GM08714 (cell line): ENCODE measurements around the gene JAG1.
A peak's percentile ranks its signal among the peaks of the same experiment; 100 is the strongest.

Experiments
- H3K4me3 ChIP-seq: fragments of 200-500 bp; sonication (Bioruptor generic); 2 replicates; pipeline ENCODE4 v1.5.1; 2014; ENCODE audit warnings: mild to moderate bottlenecking, low read length, inconsistent platforms
- ZNF274 ChIP-seq: IDR thresholded peaks from 2 replicates; pipeline ENCODE4 v1.6.1; 2012; ENCODE audit warnings: mild to moderate bottlenecking, low read depth, low read length

JAG1 gene

DNA sequence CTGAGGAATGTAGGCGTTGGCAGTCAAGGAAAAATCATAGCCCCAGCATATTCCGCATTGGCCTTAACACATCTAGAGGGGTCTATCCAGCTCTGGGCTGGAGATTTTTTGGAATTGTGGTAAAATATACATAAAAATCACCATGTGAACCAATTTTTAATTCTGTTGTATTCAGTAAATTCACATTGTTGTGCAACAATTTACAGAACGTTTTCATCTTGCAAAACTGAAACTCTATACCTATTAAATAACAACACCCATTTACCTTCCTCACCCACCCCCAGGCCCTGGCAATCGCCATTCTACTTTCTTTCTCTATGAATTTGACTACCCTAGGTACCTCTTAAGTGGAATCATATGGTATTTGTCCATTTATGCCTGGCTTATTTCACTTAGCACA is 6.8 kb upstream of the JAG1 start:
- H3K4me3 ChIP-seq: no peak overlapping the region

DNA sequence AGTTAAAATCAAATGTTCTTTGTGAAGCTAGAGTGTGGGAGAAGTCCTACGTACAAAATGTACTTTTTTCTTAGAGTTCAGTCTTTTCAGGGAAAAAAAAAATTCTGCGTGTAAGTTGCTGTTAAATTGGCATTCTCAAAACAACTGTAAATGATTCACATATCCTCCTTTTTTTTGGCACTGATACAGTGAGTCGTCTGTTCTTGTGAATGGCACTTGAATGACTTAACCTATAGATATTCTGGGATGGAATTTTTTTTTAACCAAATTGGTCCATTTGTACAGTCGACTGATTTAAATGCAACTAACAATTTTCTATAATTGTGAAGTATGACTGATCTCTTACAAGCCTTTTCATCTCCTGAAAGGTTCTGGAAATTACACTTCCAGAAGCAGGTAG is 5.5 kb upstream of the JAG1 start:
- TF ChIP-seq ZNF274: no peak
- H3K4me3 ChIP-seq: no peak overlapping the region

More for the DNA sequence above, 6.8 kb upstream of the JAG1 start:
- no peak for TF ChIP-seq ZNF274

DNA sequence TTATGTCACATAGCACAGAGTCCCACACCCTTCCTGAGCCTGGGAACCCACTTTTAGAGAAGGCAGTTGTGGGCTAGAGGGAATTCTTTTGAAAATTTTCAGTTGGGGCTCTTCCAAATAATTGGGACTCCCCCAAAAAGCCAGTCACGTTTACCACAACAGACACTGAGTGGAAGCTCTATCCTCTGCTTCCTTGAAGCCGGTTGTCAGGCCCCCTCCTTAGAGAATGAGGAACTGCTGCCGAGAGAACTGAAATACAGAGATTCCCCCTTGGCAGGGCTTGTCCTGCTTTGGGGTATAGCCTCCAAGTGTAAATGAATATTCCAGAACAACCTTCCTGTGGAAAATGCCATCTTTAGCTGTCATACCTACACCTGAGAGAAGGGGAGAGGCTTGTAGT is 2.7 kb upstream of the JAG1 start:
- H3K4me3 ChIP-seq: no peak overlapping the region
- TF ChIP-seq ZNF274: no peak

DNA sequence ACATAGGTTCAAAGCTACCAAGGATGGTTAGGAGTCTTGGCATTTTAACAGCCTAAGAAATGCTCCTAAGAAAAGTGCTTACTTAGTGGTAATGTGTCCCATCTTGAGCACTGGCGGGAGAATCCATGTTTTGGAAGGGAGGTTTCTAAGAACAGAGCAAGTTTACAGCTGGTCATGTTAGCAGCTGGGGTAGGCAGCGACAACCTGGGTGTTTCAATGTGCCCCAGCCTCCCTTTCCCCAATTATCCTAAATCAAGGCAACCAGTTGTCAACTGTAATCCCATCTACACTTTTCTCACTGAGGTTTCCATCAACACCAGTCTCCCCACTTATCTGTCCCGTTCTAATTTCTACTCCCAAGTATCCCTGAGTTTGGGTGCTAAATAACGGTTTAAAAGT is 1.6 kb upstream of the JAG1 start:
- TF ChIP-seq ZNF274: no peak
- H3K4me3 ChIP-seq: no peak overlapping the region

DNA sequence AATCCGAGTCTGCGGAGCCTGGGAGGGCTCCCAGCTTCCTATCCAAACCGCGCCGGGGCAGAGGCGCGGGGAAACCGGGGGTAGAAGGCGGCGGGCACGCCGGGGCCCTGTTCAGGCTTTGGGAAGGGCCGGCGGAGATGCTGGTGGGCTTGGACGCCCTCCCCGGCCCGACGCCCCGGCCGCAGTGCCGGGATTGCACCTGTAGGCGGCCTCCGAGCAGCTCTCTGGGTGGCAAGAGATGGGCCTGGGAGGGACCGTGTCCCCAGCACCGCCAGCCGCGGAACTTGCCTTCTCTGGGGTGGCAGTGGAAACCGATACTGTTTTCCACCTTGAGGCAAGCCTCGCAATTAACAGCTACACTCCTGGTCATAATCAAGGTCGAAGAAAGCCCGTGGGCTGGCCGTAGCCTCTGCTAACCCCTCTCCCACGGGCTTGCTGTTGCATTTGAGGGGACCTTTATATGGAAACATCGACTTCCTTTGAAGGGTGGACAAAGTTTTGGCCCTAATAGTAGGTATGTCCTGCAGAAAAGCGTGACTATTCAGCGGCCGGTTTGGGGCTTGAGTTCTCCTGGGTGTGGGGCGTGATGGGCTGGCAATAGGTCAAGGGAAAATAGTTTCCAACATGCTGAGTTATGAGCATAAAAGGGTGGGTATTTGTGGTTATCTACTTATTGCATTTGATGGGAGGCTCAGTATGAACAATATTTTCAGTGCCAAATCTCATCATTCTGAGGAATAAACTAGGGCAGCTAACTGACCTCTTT is 1.1 kb upstream of the JAG1 start:
- peak overlapping the region; percentile 81 for H3K4me3 ChIP-seq
- TF ChIP-seq ZNF274: no peak

DNA sequence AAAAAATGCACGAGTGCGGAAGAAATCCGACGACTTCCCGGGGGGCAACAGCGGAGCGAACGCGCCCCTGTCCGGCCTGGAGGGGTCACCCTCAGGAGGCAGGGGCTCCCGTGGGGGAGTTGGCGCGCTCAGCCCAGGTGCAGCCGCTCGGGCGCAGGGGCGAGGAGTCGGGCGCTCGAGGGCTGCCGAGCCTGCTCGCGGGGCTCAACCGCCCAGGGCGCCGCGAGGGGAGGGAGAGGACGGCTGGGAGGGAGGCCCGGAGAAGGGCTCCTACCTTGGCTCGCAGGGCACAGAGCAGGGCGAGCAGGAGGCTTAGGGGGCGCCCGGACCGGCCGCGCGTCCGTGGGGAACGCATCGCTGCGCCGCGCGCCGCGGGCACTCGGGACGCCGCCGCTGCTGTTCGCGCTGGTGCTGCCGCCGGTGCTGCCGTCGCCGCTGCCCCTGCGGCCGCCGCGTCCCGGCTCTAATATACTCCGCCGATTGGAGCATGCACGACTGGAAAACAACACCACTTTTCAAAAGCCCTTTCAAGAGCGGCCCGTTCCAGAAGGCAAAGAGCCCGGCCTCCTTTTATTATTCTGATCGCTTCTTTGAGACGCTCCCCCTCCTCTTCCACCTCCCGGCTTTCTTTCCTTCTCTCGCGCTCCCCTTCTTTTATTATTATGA is 490 bp downstream of the JAG1 start:
- TF ChIP-seq ZNF274: no peak
- H3K4me3 ChIP-seq: peak overlapping the region; percentile 81

DNA sequence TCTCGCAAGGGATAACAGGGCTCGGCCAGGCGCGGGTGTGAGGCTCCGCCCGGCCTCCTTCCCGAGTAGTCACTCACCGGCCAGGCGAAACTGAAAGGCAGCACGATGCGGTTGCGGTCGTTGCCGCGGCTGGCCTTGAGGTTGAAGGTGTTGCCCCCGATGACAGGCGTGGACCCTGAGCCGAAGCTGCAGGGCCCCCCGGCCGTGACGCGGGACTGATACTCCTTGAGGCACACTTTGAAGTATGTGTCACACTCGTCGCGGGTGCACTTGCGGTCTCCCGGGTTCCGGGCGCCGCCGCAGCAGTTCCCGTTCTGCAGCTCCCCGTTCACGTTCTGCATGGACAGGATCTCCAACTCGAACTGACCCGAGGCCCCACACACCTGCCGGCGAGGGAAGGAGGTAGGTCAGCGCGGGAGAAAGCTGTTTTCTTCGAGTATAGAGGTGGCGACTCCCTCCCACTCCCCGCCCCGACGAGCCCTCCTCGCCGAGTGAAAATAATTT is 1.1 kb downstream of the JAG1 start:
- no peak for TF ChIP-seq ZNF274
- H3K4me3 ChIP-seq: peak overlapping the region; percentile 81

DNA sequence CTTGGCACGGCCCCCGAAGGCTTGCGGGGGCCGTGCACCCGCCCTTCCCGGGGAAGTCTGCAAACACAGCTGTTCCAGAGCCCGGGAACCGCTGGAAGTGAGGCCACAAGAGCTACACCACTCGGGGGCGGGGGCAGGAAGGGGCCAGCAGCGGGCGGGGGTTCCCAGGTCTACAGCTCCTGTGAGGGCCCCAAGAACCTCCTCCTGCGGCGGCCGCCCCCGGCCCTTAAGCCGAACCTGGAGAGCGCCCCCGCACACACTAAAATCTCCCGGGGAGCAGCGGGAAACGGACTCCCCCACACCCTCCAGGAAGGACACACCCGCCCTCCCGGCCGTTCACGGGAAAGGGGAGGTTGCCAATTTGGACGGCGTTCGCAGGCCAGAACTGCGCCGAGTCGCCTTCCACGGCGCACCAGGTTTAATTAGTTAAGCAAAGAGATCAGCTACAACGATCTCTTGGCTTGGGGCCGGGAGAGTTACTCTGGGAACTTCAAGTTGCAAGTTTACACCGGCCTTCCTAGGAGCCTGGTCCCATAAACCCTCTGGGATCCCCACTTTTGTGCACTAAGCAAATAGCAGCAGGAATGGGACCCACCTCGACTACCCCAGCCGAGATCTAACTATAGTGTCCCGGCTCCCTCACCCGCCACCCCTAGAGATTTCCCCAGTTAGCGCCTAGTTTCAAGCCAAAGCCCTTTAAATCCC is 1.7 kb downstream of the JAG1 start:
- H3K4me3 ChIP-seq: peak overlapping the region; percentile 81
- TF ChIP-seq ZNF274: no peak

DNA sequence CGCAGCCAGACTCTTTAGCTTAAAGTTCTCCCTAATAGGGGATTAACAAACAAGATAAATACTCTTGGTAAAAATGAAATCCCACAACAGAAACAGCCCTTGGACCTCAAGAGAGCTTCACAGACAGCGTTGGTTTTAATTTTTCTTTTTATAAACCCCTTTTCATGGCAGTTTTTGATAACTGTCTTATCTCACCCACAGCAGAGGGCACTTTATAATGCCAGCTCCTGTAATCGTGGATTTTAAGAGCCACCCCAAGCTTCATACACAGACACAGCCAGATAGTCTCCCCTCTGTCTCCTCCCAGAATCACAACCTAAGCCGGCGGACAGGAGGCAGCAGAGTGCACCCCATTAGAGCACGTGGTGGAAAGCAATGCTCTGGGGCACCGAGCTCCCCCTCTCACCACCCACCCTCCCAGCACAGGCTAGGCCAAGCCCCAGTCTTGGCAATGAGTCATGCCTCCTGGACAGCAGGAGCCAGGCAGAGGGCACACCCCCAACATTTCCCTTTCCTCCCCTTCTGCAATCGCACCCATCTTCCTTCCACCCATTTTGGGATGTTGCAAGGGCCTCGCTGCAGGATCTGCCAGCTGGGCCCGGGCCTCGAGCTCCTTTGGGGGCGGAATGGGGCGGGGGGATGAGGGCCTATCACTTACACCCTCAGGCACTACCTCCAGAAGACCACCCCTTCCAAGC is 2.4 kb downstream of the JAG1 start:
- H3K4me3 ChIP-seq: peak overlapping the region; percentile 81; the same call in 1 of the 2 replicates

DNA sequence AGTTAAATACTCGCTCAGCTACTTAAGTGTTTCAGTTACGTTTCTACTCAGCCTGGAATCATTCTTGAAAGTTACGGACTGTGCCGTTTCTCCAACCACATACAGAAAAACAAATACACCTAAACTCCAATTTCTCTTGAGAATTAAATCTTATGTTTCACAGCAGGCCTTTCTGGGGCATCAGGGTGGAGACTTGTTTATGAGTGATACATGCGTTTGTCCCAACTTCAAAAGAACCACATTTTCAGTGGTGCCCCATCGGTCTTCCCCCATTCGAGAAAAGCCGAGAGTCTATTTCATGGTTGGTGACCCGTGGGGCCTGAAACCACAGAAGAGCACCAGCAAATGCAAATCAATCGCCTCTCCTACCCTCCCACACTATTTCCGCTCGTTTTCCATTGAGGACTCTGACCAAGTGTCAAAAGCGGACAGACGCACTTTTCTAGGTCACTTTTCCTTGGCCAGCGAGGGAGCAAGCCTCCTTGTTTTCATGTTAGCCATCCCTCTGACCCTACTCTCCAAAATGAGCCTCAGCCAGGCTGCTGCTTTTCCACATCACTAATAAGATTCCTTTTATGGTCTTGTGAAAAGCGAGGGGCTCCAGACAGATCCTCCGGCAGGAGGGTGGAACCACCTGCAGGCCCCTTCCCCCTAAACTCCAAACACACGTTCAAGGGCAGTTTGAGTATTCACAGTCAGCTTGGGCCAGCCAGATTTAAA is 3.1 kb downstream of the JAG1 start:
- H3K4me3 ChIP-seq: peak overlapping the region; percentile 20; the same call in 1 of the 2 replicates
- no peak for TF ChIP-seq ZNF274

More for the DNA sequence above, 2.4 kb downstream of the JAG1 start:
- TF ChIP-seq ZNF274: no peak

DNA sequence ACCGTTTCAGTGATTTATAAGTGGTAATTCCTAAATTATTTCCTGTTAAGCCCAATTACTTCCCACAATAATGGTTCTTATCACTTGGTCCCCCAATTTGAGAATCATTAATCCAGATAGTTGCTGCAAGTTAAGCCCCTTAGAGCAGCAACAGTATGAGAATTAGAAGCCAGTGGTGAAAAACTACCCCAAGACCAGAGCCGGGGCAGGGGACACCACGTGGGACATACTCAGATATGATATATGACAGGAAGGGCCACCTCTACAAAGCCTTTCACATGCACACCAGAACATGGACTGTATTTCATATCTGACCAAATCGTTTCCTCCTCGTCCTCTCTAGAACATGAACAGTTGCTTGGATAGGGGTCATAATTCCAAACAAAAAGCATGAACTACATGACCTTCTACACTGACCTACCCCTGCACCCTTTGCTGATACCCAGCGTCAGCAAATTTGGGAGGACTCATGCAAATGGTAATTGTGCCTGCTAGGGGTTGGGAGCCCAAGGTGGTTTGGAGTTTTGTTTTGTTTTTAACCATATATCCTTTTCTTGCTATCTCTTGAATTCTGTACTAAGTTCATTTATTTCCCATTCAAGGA is 3.9 kb downstream of the JAG1 start:
- TF ChIP-seq ZNF274: no peak
- H3K4me3 ChIP-seq: peak overlapping the region; percentile 23; the same call in 1 of the 2 replicates

DNA sequence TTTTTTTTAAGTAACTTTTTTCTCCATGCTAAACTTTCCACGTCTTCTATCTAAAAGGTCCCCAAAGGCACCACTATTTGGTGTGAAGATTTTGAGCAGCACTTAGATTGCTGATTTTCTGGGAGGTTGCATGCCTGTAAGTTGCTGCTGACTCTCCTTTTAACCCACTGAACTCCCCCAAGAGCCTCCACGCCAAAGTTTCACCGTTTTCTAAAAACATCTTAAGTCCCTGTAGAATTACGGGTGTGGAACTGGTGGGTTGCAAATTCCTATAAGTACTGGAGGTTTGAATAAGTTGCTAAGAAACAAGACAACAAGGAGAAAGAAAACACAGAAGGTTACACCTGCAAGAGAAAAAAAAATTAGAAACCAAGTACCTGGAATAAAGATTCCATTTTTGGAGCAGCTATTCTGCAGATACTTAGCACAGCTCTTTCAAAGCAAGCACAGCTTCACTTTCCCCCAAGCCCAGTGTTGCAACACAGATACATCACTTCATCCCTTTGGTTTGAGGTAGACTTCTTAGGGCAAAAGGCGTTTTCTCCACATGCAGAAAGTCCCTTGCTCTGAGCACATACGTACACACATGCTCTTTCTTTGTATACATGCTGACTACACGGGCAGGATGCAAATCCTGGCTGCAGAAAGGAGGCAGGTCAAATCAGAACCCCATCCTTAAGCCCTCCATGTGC is 5.0 kb downstream of the JAG1 start:
- H3K4me3 ChIP-seq: no peak overlapping the region
- TF ChIP-seq ZNF274: no peak
